HTERT RPE-1 (cell line): Measurements from ENCODE around the gene KIAA0586.
"Not testable (repeated sequence)": the region's sequence is repeated elsewhere in the genome, so short reads cannot be mapped to it uniquely, and the experiment has no call there.

ENCODE experiments used
- in situ Hi-C: fragments of 300-500 bp; cut with MboI; formaldehyde crosslinking; loops from 4 replicates; pipeline ENCODE4 v1.14.3; 2020; ENCODE audit warnings: low sequenced_read_pairs

Gene KIAA0586

GRCh38 chr14:58463147-58463546, 35.6 kb downstream of the KIAA0586 start:
- in situ Hi-C loops = no loop called here

GRCh38 chr14:58464652-58465051, 37.1 kb downstream of the KIAA0586 start:
- in situ Hi-C loops = no loop called here

GRCh38 chr14:58465421-58465820, 37.9 kb downstream of the KIAA0586 start:
- in situ Hi-C loops = no loop called here

DNA sequence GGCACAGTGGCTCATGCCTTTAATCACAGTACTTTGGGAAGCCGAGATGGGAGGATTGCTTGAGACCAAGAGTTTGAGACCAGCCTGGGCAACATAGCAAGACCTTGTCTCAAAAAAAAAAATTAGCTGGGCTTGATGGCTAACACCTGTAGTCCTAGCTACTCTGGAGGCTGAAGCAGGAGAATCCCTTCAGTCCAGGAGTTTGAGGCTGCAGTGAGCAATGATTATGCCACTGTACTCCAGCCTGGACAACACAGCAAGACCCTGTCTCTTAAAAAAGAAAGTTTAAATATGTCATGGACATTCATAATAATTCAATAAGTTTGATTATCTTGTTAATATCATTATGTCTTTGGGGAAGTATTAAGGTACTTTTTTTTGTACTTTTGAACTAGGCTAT, 38.9 kb downstream of the KIAA0586 start:
- in situ Hi-C loops = no loop called here

DNA sequence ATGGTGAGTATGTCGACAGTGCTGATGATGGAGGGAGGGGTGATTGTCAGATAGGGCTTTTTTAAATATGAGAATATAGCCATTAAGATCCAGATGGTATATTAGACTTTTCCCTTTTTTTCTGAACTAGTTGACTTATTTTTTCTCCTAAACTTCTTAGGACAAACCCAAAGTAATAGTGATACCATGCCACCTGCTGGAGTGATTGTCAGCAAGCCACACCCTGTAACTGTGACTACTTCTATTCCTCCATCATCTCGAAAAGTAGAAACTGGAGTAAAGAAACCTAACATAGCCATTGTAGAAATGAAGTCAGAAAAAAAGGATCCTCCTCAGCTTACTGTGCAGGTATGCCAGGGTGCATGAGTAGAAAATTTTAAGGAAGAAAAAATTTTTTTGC, 40.1 kb downstream of the KIAA0586 start:
- in situ Hi-C loops = no loop called here

DNA sequence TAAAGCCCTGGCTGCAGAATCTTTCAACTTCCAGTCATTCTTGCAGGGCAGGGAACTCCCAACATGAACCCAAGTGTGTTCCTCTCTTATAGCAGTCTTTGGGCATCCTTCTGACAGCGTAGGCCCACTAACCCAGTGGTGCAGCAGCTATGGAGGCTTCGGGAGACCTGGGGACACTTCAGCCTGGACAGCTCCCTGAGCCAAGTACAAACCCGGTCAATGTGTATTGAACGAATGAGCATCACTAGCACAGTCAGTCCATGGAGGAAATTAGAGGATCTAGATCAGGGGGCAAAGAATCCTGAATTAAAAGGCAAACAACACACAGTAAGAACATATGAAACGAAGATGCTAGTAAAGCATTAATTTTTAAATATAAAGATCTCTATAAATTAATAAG, 41.8 kb downstream of the KIAA0586 start:
- in situ Hi-C loops = no loop called here

- in situ Hi-C loops = no loop called here
Measured at GRCh38 chr14:58476320-58476719, 48.8 kb downstream of the KIAA0586 start.

DNA sequence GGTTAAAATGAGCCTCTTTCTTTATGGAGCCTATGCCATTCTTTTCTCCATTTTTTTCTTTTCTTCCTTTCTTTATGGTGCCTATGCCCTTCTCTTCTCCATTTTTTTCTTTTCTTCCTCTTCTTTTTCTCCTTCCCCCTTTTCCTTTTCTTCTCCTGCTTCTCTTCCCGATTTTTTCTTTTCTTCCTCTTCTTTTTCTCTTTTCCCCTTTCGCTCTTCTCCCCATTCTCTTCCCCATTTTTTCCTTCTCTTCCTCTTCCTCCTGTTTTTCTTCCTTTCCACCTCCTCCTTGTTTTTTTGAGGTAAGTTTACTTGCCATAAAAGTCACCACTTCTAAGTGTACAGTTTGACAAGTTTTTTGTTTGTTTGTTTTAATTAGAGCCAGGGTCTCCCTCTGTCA, 50.1 kb downstream of the KIAA0586 start:
- in situ Hi-C loops = no loop called here

GRCh38 chr14:58478329-58478728, 50.8 kb downstream of the KIAA0586 start:
- in situ Hi-C loops = not testable (repeated sequence)

GRCh38 chr14:58479975-58480374, 52.5 kb downstream of the KIAA0586 start:
- in situ Hi-C loops = no loop called here

DNA sequence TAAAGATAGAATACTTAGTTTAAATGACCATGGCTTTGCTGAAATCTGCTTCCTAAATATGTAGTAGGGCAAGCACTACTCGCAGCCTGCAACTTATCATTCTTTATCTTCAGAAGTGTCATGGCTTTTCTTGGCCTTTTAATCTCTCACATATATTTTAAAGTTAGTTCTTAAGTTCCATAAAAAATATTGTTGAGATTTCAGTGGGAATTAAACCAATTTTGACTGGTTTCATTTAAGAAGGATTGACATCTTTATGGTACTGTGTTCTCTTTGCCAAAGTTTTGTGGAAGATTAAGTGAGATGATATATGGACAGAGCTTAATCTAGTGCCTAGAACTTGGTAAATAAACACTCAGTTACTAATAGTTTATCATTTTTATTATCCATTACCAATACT, 56.7 kb downstream of the KIAA0586 start:
- in situ Hi-C loops = no loop called here

DNA sequence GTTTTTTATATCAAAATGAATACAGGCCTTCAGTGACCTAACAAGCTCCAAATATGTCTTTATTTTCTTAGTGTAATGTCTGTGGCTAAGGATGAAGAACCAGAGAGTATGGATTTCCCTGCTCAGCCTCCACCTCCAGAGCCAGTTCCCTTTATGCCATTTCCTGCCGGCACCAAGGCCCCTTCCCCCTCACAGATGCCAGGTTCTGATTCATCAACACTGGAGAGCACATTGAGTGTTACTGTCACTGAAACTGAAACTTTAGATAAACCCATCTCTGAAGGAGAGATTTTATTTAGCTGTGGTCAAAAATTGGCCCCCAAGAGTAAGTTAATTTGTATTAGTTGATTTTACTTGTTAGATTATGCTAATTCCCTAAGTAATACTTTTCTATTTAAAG, 61.0 kb downstream of the KIAA0586 start:
- in situ Hi-C loops = no loop called here

DNA sequence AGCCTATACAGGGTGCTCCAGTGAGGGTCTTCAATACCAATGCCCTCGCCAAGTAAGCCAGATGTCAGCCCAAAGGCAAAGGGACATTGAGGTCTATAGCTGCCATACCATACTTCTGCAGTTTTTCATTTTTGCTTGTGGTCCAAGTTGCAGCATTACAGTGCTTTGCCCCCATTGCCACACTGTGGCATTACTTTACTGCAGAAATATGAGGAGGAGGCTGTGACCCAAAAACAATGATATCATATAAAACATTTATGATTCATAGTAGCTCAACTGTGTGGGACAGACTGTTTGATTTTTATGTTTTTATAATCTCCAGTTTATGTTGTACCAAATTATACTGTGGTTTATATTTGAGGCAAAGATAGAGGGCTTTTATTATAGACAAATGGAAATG, 64.1 kb downstream of the KIAA0586 start:
- in situ Hi-C loops = no loop called here

GRCh38 chr14:58492044-58492443, 64.5 kb downstream of the KIAA0586 start:
- in situ Hi-C loops = no loop called here

GRCh38 chr14:58501214-58501816, 73.8 kb downstream of the KIAA0586 start:
- in situ Hi-C loops = no loop called here

DNA sequence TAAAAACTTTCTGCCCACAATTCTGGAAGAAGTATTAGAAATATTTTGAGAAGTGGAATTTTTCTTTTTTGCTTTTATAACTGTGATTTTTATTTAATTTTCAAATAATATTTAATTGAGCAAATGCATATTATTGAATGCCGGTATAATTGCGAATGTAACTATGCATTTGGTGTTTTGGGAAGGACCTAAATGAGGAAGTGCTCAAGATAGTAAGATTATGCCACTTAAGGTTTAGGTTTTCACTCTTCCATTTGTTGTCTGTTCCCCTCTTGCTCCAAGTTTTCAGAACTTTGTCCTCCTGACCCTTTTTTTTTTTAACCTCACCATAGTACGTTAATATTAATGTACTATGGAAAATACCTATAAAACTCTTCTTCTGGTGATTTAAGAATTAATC, 85.8 kb downstream of the KIAA0586 start:
- in situ Hi-C loops = no loop called here

DNA sequence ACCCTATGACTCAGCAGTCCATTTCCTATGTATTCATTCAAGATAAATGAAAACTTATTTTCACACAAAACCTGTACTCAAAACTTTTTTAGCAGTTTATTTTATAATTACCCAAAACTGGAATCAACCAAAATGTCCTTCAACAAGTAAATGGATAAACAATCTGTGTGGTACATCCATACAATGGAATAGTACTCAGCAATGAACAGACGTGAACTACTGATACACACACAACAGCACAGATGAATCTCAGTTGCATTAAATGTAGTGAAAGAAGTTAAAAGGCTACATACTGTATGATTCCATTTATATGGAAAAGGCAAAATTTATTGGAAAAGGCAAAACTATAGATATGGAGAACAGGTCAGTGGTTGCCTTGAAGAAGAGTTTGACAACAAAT, 90.1 kb downstream of the KIAA0586 start:
- in situ Hi-C loops = no loop called here

GRCh38 chr14:58525691-58526090, 98.2 kb downstream of the KIAA0586 start:
- in situ Hi-C loops = not testable (repeated sequence)

GRCh38 chr14:58533446-58533845, 105.9 kb downstream of the KIAA0586 start:
- in situ Hi-C loops = no loop called here

GRCh38 chr14:58535044-58535443, 107.5 kb downstream of the KIAA0586 start:
- in situ Hi-C loops = no loop called here

DNA sequence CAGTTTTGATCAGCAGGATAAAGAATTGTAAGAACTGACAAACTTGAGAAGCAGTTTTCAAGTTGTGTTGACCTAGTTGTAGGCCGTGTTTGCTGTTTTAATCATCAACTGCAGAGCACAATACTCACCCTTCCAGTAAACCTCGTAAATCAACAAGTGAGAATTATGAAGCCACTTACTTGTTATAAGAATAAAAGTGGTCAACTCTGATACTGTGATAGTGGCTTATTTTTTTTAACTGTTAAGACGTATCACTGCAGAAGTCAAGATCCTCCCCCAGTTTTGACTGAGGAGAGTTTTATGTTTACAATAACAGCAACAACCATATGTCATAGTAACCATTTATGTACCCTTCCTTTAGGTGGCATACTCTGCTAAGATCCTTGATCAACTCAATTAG, 109.5 kb downstream of the KIAA0586 start:
- in situ Hi-C loops = no loop called here

DNA sequence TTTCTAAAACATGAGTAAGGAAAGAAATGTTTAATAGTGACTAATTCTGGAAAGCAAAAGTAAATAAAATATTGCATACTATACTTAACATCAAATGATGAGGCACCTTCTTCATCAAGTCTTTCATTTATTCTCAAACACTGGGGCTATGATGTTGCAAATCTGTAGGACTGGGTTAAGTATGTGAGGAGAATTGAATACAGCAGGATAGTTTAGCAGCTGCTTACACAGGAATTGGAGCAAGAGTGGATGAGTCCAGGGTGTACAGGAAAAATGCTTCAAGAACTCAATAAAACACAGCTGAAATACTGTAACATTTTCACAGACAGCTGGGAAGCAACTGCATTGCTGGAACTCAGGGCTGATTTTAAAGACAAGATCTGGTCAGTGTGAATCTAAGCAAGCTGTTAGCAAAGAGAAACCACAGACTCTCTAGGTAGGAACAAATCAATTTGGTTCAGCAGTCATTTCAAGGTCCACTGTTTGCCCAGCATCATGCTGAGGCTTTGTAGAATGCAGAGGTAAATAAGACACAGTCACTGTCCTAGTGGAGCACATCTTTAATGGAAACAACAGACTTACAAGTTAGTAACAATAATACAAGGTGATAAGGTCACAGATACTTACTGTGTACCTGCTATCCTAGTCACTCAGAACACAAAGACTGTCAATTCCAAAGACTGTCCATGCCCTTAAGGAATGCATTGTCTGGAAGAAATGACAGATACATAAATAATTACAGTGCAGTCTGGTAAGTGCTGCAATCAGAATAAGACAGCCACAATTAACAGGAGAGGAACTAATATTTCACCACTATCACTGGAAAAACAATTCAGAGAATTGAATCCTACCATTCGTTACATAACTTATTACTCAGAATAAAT, 113.5 kb downstream of the KIAA0586 start:
- in situ Hi-C loops = no loop called here

GRCh38 chr14:58541633-58542022, 114.1 kb downstream of the KIAA0586 start:
- in situ Hi-C loops = no loop called here
